ENCODE data around the gene FN3K.

FN3K gene

GRCh38 chr17:82789051-82789592 is 53.7 kb downstream of the FN3K start (continued):
- no peak for TF ChIP-seq SNAI2 (CRISPR knock-in tag; IDR thresholded peaks at IDR 0.05)

GRCh38 chr17:82789806-82790205 is 54.4 kb downstream of the FN3K start:
- no peak for ATAC-seq
- TF ChIP-seq RARB (CRISPR knock-in tag; IDR thresholded peaks at IDR 0.05) (no peak), TSHZ2 (CRISPR knock-in tag; IDR thresholded peaks at IDR 0.05) (no peak), ESRRG (CRISPR knock-in tag; IDR thresholded peaks at IDR 0.05) (no peak), SNAI2 (CRISPR knock-in tag; IDR thresholded peaks at IDR 0.05) (no peak), ISL1 (CRISPR knock-in tag; IDR thresholded peaks at IDR 0.05) (no peak), TOX (CRISPR knock-in tag; IDR thresholded peaks at IDR 0.05; ENCODE audit: borderline replicate concordance) (no peak), ZNF70 (CRISPR knock-in tag; IDR thresholded peaks at IDR 0.05) (no peak), PPARA (CRISPR knock-in tag; IDR thresholded peaks at IDR 0.05; ENCODE audit: borderline replicate concordance) (no peak), OSR1 (CRISPR knock-in tag; IDR thresholded peaks at IDR 0.05) (no peak), ZNF565 (CRISPR knock-in tag; conservative IDR thresholded peaks at IDR 0.05; ENCODE audit: low read depth) (no peak), GLIS3 (CRISPR knock-in tag; IDR thresholded peaks at IDR 0.05) (no peak), PATZ1 (CRISPR knock-in tag; IDR thresholded peaks at IDR 0.05; ENCODE audit: borderline replicate concordance) (no peak)

- ATAC-seq, result no peak
- TF ChIP-seq PPARA (CRISPR knock-in tag; IDR thresholded peaks at IDR 0.05; ENCODE audit: borderline replicate concordance) (no peak), CSDC2 (CRISPR knock-in tag; IDR thresholded peaks at IDR 0.05) (no peak), ESRRG (CRISPR knock-in tag; IDR thresholded peaks at IDR 0.05) (no peak), CREB5 (CRISPR knock-in tag; IDR thresholded peaks at IDR 0.05; ENCODE audit: low read depth) (no peak), ISL1 (CRISPR knock-in tag; IDR thresholded peaks at IDR 0.05) (no peak), POU6F1 (CRISPR knock-in tag; IDR thresholded peaks at IDR 0.05; ENCODE audit: borderline replicate concordance, low read depth) (no peak), TOX (CRISPR knock-in tag; IDR thresholded peaks at IDR 0.05; ENCODE audit: borderline replicate concordance) (no peak), ZFP30 (CRISPR knock-in tag; IDR thresholded peaks at IDR 0.05) (no peak), OSR1 (CRISPR knock-in tag; IDR thresholded peaks at IDR 0.05) (no peak), TSHZ2 (CRISPR knock-in tag; IDR thresholded peaks at IDR 0.05) (no peak), CSRNP3 (CRISPR knock-in tag; IDR thresholded peaks at IDR 0.05) (no peak), PATZ1 (CRISPR knock-in tag; IDR thresholded peaks at IDR 0.05; ENCODE audit: borderline replicate concordance) (no peak), BACH2 (CRISPR knock-in tag; IDR thresholded peaks at IDR 0.05; ENCODE audit: borderline replicate concordance) (no peak)
These were observed 55.0 kb downstream of the FN3K start for GRCh38 chr17:82790391-82790790.

Measured in SK-N-SH treated with all-trans-retinoic acid at 6 μM for 48 hours (cell line).